VCaP (cell line): ENCODE measurements around the gene SLC38A11.

ENCODE experiments used
- H3K27ac ChIP-seq: fragments of 450-650 bp; 2 replicates; pipeline ENCODE4 v1.5.1; 2017
- TF ChIP-seq, protein P1 (sequence below): fragments of 450-650 bp; conservative IDR thresholded peaks from 2 replicates; pipeline ENCODE4 v1.5.1; 2017; ENCODE audit warnings: mild to moderate bottlenecking, moderate library complexity

Gene SLC38A11

DNA sequence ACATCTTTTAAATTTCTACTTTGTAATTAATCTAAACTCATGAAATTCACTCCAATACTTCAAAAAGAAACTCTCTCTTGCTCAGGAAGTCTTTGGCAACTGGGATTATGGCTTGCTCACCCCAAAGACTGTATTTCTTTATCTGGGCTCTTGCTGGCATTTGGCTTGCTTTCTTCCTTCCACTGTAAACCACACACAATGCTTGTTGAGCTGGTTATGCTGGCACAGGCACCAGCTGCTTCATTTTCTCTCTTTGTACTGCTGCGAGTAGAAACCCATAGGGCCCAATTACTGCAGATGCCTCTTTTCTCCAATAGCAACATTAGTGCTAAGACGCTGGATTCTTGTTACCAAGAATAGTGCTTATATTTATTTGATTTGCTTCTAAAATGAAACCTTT lies 51.4 kb downstream of the SLC38A11 start:
- TF ChIP-seq, protein P1, sequence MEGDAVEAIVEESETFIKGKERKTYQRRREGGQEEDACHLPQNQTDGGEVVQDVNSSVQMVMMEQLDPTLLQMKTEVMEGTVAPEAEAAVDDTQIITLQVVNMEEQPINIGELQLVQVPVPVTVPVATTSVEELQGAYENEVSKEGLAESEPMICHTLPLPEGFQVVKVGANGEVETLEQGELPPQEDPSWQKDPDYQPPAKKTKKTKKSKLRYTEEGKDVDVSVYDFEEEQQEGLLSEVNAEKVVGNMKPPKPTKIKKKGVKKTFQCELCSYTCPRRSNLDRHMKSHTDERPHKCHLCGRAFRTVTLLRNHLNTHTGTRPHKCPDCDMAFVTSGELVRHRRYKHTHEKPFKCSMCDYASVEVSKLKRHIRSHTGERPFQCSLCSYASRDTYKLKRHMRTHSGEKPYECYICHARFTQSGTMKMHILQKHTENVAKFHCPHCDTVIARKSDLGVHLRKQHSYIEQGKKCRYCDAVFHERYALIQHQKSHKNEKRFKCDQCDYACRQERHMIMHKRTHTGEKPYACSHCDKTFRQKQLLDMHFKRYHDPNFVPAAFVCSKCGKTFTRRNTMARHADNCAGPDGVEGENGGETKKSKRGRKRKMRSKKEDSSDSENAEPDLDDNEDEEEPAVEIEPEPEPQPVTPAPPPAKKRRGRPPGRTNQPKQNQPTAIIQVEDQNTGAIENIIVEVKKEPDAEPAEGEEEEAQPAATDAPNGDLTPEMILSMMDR = no peak
- H3K27ac ChIP-seq = peak overlapping the region; percentile 38

DNA sequence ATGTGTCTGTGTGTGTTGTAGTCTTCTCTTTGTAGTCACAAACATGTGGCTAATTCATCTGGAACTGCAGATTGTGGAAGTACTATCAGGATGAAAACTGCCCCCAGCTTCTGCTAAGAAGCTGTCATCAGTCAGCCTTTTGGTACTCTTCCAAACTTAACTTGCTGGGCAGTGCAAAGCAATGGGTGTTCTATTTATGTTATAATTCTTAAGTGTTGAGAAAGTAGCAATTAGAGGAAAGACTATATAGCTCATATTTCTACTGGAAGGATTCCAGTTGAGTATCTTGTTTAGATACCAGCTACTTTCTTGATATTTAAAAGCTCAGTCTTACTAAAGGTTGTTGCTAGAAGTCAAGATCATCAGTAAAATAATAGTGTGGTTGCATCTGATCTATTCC lies 52.1 kb downstream of the SLC38A11 start:
- TF ChIP-seq, protein P1 = no peak
- peak overlapping the region; percentile 38 for H3K27ac ChIP-seq

DNA sequence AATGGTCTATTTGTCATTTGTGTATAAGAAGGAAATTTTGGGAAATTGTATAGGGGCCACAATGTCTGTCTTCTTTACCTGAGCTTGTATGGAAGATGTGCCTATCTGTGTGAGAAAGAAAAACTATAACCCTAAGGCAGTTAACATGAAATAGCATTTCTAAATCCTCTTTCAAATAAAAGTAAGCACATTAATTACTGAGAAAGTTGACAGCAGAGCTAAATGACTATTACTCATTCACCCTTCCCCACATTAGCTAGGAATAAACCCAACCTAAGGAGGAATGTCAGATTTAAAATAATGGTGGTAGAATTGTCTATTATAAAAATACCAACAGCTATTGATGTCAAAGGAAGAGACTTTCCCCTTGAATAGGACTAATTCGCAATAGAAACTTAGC lies 56.2 kb downstream of the SLC38A11 start:
- no peak overlapping the region for H3K27ac ChIP-seq
- TF ChIP-seq, protein P1 = no peak

DNA sequence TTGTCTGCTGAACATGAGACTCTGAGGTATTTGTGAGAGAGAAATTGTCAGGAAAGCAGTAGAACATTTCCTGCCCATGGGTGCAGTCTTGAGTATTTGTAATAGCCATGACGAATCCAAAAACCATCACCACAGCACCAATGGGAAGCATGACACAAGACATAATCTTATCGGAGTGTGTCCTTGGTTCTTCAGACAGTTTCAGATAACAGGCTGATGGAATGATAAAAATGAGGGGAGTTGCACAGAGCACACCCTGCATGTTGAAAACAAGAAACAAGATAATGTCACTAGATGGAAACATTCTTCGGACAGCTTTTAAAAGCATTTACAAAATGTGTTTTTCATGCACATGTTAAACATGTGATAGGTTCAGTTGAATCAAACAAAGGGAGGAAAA lies 56.9 kb downstream of the SLC38A11 start:
- TF ChIP-seq, protein P1 = no peak
- no peak overlapping the region for H3K27ac ChIP-seq

DNA sequence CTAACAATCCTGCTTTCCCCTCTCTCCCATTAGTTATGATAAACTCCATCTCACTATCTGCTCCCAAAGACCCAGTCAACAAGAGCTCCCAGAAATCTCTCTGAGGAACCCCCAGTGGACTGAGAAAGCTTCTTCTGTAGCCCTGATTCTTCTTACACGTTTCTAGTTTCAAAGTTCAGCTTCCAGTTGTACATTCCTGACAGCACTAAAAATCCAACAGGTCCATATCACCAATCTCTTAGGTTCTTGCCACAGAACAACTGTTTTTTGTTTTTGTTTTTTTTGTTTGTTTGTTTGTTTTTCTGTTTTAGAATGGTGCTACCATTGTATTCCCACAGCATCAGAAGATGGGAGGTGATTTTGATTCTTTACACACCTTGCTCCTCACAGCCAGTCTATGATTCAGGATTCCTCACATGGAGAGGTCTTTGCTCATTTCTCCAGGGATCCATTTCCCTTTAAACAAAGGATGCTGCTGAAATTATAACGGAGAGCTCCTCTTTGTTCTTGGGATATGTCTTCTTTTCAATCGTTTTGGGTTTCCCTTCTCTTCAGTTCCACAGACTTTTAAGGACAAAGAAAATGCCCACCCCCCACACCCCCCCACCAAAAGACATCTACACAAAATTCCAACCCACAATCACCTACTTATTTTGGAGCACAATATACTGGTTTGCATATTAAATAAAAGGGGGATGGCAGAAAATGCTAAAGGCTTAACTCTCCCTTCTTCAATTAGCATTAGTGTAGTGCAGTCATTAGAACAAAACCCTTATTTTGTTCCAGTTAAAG lies 57.7 kb downstream of the SLC38A11 start:
- TF ChIP-seq, protein P1 = no peak
- no peak overlapping the region for H3K27ac ChIP-seq

DNA sequence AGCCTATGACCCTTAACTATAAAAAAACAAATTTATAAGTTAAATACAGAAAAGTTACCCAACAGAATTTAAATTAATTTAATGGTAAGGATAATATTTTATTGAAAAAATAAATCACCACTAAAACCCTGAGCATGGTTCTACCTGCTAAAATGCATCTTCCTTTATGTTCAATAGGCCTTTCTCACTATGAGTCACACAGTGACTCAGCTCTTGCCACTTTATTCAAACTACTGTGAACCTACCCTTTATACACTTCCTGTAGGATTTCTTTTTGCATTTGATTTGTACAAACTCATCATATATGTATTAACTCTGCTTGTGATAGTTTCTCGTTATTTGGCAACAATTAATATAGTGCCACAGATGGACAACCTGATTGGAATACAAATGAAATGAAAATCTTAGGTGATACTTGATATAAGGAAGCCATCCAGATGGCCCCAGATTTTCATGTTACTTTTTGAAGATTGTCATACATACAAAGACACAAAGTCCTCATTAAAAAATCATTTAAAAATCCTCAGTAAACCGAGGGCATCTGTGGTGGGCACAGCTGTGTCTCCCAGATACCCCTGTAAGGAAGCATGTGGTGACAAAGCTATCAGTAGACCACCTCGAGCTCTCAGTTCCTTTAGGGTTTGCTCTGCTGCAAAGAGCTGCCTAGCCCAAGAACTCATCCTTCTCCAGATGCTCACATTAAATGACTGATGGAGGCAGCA lies 58.5 kb downstream of the SLC38A11 start:
- no peak overlapping the region for H3K27ac ChIP-seq
- TF ChIP-seq, protein P1 = no peak

DNA sequence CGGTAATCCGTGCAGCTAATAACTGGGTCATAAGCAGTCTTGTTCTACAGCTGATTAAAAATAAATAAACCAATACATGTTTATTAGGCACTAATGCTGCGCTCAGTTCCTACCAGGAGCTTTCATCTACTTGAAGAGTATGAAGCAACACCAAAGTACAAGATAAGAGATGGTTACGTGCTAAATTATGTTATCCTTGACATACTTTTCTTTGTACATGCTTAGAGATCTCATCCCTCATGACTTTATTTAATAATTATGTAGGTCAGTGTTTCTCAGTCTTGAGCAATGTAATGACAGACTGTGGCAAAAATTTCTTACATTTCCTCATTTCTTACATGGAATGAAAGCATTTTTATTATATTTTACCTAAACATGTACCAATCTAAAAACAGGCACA lies 59.1 kb downstream of the SLC38A11 start:
- TF ChIP-seq, protein P1 = no peak
- no peak overlapping the region for H3K27ac ChIP-seq
